Frontal cortex (tissue), 4 donors: Measurements from ENCODE around the gene MCAT. TPM values are rescaled to one million over a fixed set of nuclear protein-coding genes. Genes with fewer than 3 reads are reported as not detected.
"Not testable (repeated sequence)": the region's sequence is repeated elsewhere in the genome, so short reads cannot be mapped to it uniquely, and the experiment has no call there.

Experiments
- DNase-seq, 2 donors: peaks; one replicate each; pipeline ENCODE4 v3.0.0; 2012; ENCODE audit warnings: low spot score in 2 of 2
- FAIRE-seq: peaks from 2 replicates; lab custom pipeline; 2012; peaks lifted over from hg19 to GRCh38; lab: Jason Lieb, UNC
- total RNA-seq: library from RNA; depleted of rRNA; stranded (reverse); fragments of >200 nt; gene quantifications from one replicate; pipeline ENCODE4 v1.2.3, GENCODE V29; 2014
- donor health status: control.
- donor health status: control.
- donor health status: control.

The MCAT gene
- total RNA-seq, 1 donor from 2014 or later: 13.9 TPM

DNA sequence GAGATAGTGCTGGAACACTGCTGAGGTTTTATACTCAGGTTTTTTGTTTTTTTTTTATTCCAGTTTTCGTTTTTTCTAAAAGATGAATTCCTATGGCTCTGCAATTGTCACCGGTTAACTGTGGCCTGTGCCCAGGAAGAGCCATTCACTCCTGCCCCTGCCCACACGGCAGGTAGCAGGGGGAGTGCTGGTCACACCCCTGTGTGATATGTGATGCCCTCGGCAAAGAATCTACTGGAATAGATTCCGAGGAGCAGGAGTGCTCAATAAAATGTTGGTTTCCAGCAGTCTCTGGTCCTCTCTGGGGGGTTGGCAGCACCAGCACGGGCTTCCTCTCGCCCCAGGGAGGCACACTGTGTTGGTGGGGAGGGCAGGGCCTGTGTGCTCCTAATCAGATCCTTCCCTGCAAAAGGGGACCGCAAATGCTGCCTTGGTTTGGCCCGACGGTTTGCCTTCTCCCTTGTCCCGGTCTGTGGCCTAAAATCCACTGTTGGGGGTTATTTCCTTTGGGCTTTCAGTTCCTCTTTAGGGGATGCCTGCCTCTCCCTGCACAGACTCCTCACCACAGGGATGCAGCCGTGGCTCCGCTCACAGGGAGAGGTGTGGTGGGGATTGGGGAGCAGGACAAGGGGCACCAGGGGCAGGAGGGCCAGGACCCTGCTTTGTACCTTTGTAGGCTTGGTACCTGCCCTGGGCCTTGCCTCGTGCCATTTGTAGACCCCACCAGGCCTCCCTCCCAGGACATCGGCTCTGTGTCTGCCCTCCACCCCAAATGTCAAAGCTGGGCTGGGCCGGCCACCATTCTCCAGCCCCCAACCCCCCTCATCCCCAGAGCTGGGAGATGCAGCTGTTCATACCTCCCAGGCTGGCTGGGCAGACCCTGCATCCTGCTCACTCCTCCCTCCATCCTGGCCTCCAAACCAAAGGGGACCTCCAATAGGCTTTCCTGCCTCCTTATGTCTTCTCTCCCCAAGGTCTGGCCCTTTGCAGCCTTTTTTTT, 13.5 kb downstream of the MCAT start:
- FAIRE-seq: no peak
- no peak for DNase-seq

- FAIRE-seq (no peak), DNase-seq (no peak)
These were observed 14.2 kb downstream of the MCAT start for GRCh38 chr22:43128928-43129424.

GRCh38 chr22:43128116-43128515, 15.1 kb downstream of the MCAT start:
- DNase-seq (no peak), FAIRE-seq (no peak)

- FAIRE-seq: no peak
- no peak for DNase-seq
These were observed 15.9 kb downstream of the MCAT start for GRCh38 chr22:43127166-43127908.

GRCh38 chr22:43126501-43127165, 16.6 kb downstream of the MCAT start:
- FAIRE-seq (no peak), DNase-seq (no peak)

DNA sequence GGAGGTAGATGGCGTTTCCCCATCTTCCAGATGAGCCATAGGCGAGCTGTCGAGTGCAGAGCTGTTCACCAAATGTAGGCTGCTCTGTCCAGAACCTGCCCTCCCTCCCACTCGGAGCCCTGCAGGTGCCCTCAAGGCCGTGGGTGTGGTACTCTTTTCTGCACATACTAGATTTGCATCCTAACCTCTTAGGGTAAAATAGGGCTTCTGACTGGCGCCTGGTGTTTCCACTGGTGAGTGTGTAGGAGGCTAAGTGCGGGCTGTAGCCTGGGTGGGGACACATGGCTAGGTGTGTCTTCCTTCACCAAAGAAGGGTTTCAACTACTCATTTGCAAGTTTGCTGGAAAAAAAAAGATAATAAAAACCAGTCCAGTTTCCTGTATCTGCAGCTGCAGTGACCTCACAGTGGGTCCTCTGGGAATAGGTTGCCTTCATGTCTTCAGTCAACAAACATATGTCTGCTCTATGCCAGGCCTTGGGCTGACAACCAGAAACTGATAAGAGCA, 24.2 kb downstream of the MCAT start:
- DNase-seq: no peak
- FAIRE-seq: no peak

DNA sequence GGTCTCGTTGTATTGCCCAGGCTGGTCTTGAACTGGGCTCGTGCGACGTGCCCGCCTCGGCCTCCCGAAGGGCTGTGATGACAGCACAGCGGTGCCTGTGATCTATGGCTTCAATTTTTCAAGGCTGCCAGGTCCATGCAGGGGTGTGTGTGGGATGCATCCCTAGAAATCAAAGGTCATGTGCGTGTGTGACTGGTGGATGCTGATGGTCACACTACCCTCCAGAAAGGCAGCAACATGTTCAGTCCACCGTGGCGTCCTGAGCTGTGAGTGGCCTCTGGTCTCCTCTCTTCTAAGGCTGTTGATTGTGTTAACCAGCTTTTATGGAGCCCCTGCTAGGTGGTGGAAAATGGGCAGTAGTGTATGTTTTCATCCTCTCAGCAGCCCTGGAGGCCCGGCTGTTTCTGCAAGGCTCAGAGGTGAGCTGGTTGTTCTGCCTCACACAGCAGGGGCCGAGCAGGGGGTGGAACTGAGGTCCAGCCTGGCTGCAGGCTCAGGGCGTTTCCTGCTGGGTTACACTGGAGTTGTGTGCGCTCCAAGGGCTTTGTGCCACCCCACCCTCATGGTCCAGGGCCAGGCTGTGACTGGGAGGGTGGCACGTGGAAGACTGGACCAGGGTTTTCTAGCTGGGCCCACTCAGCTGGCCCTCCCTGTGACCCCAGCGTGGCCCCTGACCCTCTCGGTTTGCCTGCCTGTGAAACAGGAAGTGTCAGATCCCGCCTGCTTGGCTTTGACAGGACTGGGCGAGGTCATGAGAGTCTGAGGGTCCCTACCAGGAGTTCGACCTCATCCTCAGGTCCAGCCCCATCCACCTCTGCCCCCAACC, 25.0 kb downstream of the MCAT start:
- DNase-seq (no peak), FAIRE-seq (no peak)

DNA sequence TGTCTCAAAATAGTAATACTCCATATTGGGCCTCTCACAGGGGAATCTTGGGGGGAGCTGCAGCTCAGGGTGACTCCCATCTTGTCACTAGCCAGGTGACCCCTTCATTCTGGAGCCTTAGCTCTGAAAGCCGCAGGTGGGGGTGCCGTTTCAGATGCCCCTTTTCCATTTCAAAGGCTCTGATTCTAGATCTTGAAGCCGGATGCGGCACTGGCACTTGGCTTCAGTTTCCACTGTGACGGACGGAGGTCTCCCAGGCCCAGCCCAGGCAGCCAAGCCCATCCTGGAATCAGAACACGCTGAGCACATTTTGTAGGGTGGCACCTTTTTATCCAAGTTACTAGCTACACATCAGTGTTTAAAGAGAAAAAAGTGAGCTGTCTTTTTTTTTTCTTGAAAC, 26.3 kb downstream of the MCAT start:
- DNase-seq (no peak), FAIRE-seq (no peak)

GRCh38 chr22:43114958-43115357, 28.2 kb downstream of the MCAT start:
- FAIRE-seq: no peak

DNA sequence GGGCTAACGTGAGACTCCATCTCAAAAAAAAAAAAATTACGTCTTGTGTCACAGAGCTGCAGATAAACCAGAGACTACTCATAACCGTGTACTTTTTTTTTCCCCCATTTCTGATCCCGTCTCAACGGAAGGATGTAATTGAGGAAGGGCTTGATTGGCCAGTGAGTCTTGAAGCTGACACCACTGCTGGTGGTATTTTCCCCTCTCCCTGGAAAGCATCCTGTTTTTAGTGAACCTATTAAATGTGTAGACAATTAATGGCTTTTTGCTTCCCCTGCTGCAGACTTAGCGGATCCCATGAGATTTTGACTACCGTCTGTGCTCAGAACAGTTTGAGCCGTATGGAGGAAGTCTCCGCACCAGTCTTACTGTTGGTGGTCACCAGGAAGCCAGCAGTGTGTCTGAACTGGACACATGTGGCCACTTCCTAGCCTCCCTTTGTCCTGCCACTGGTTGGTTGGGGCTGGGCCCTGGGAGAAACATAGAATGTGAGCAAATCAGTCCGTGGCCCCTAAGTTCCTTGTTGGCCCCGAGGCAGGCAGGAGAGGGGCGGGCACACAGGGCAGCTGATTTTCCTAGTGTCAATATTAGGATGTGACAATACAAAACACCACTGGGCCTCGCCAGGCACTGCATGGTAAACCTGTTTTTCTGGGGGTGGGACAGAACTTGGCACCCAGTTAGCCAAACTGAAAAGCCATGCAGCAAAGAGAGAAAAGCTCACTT, 29.5 kb downstream of the MCAT start:
- FAIRE-seq: no peak
- DNase-seq: no peak

More at GRCh38 chr22:43114958-43115357, 28.2 kb downstream of the MCAT start:
- DNase-seq: no peak

- DNase-seq: no peak
These were observed 32.1 kb downstream of the MCAT start for GRCh38 chr22:43110927-43111623.

DNA sequence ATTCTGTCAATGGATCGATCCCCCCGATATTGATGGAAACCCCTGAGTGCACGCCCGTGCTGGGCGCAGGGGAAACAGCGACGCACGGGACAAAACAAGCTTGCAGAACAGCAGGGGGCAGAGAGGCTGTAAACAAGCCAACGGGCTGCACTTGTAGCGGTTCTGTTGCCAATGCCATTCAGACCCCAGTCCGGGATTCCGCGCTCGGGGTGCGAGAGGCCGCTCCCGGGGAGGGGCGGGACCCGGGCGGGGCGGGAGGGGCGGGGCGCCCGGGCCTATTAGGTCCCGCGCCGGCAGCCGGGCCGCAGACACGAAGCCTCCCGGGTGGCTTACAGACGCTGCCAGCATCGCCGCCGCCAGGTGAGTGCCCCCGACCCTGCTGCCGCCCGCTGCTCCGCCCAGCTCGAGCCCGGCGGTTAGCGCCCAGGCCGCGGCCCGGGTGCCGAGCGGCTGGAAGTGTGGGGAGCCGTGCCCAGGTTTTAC, 32.7 kb downstream of the MCAT start, which contains the start of gene BIK:
TSS of gene BIK (plus strand) at position 307 of the 483 bp plus-strand sequence. CDS start 13,273 bp downstream, outside the sequence.
- no peak for DNase-seq
- FAIRE-seq: no peak

More at GRCh38 chr22:43110927-43111623, 32.1 kb downstream of the MCAT start:
- no peak for FAIRE-seq

GRCh38 chr22:43109921-43110443, 33.2 kb downstream of the MCAT start:
- FAIRE-seq (no peak), DNase-seq (no peak)

DNA sequence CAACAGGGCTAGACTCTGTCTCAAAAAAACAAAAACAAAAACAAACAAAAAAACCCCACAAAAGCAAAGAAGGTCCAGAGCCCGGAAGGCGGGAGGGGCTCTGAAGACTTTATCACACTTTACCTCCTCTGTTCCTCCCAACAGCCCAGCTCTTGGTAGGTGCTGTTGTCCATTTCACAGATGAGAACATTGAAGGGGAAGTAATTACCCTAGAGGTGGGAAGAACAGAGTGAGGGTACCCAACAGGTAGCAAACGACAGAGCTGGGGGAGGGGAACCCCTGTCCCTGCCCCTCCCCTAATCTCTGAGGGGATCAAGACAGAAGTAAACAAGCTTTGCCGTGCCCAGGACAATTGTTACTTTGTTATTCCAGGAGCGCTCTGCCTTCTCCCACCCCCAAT, 33.7 kb downstream of the MCAT start:
- FAIRE-seq: no peak
- no peak for DNase-seq

- DNase-seq: no peak
- no peak for FAIRE-seq
These were observed 36.9 kb downstream of the MCAT start for GRCh38 chr22:43106302-43106701.

- FAIRE-seq, DNase-seq: not testable (repeated sequence)
These were observed 38.2 kb downstream of the MCAT start for GRCh38 chr22:43104950-43105349.

- FAIRE-seq, DNase-seq: not testable (repeated sequence)
These were observed 39.1 kb downstream of the MCAT start for GRCh38 chr22:43104056-43104625.
